Colonic mucosa (tissue), 4 donors: ENCODE data around the gene SPEM1. TPM values are rescaled to one million over a fixed set of nuclear protein-coding genes. Genes with fewer than 3 reads are reported as not detected.

Experiments used
- DNase-seq: peaks from one replicate; pipeline ENCODE4 v3.0.0-alpha.2; 2020
- H3K27ac ChIP-seq: fragments of 200-600 bp; one replicate; pipeline ENCODE4 v1.8.0; 2021
- H3K27me3 ChIP-seq: fragments of 200-600 bp; one replicate; pipeline ENCODE4 v1.8.0; 2021
- H3K36me3 ChIP-seq: fragments of 200-600 bp; one replicate; pipeline ENCODE4 v1.8.0; 2021
- H3K4me1 ChIP-seq: fragments of 200-600 bp; one replicate; pipeline ENCODE4 v1.8.0; 2021; ENCODE audit warnings: mild to moderate bottlenecking
- H3K4me3 ChIP-seq: fragments of 200-600 bp; one replicate; pipeline ENCODE4 v1.8.0; 2021
- H3K9ac ChIP-seq, 2 donors: one replicate each; pipeline ENCODE4 v1.7.0; 2013; ENCODE audit warnings: control low read depth in 2 of 2, low read depth in 2 of 2, low read length in 2 of 2
- H3K9me3 ChIP-seq: fragments of 200-600 bp; one replicate; pipeline ENCODE4 v1.8.0; 2021
- intact Hi-C: fragments of 100-400 bp; cut with DNase I; formaldehyde crosslinking; loops from one replicate; pipeline ENCODE4 v1.14.1; 2022
- total RNA-seq, 2 donors: library from RNA; stranded (reverse); fragmentation: NEBNext Ultra II Directional in 1 of 2; extraction: Animal tissue kit (Norgen Biotek cat#: 25700) in 1 of 2; gene quantifications; one replicate each; pipeline ENCODE4 v1.2.1, GENCODE V29; 2021
- TF ChIP-seq, protein P1 (sequence below): fragments of 200-600 bp; IDR thresholded peaks from one replicate; pipeline ENCODE4 v1.8.0; 2022; ENCODE audit warnings: antibody characterized with exemption, mild to moderate bottlenecking
- donor health status: healthy.
- donor health status: DM: no; HTN: no; CAD: no.
- donor health status: DM: no; HTN: no; CAD: no.

SPEM1 gene
- total RNA-seq, 2 donors from 2014 or later: not detected

DNA sequence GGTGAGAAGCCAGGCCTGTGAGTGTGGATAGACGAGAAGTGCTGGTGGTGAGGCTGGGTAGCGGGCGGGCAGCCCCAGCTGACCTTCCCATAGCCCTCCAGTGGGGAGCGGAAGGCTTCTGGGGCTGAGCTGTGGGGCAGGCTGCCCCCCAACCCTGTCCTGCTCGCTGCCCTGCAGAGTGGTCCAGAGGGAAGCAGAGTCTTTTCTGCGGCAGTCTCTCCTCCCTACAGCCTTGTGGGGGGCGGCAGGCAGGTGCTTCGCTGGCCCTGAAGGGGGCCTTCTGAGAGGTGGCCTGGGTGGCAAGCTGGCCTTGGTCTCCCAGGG, 8.7 kb upstream of the SPEM1 start:
- intact Hi-C loops: no loop called here
- Histone ChIP-seq H3K36me3 (no peaks in the 10 kb centered on the region), H3K9me3 (no peaks in the 10 kb centered on the region), H3K4me1 (no peaks in the 10 kb centered on the region), H3K9ac (no peak overlapping the region), H3K4me3 (no peak overlapping the region), H3K27me3 (no peaks in the 10 kb centered on the region), H3K27ac (no peak overlapping the region)
- TF ChIP-seq, protein P1, sequence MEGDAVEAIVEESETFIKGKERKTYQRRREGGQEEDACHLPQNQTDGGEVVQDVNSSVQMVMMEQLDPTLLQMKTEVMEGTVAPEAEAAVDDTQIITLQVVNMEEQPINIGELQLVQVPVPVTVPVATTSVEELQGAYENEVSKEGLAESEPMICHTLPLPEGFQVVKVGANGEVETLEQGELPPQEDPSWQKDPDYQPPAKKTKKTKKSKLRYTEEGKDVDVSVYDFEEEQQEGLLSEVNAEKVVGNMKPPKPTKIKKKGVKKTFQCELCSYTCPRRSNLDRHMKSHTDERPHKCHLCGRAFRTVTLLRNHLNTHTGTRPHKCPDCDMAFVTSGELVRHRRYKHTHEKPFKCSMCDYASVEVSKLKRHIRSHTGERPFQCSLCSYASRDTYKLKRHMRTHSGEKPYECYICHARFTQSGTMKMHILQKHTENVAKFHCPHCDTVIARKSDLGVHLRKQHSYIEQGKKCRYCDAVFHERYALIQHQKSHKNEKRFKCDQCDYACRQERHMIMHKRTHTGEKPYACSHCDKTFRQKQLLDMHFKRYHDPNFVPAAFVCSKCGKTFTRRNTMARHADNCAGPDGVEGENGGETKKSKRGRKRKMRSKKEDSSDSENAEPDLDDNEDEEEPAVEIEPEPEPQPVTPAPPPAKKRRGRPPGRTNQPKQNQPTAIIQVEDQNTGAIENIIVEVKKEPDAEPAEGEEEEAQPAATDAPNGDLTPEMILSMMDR: no peak
- no peak for DNase-seq

DNA sequence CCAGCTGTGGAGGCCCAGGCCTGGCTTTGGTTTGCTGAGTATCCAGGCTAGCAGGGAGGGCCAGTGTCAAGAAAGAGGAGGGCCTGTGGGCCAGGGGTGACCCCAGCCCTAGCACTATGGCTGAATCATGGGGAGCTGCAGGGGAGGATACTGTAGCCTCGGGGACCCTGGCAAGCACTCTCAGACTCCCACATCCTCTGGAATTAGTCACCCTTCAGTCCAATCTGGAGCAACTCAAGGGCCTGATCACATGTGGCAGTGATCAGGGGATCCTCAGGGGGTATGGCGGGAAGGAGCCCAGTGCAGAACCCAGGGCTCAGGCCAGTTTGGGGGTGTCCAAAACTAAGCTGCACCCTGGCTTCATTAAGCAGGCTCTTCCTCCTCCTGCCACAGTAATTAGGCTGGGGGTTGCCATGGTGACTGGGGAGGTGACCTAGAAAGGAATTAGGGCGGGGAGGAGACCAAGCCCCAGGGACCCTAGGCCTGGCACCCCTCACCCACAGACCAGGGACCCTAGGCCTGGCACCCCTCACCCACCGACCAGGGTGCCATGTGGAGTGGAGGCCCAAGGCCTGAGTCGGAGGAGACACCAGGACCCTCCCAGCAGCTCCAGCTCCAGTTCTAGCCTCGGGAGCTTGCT, 6.7 kb upstream of the SPEM1 start:
- H3K36me3 ChIP-seq: no peaks in the 10 kb centered on the region
- H3K4me1 ChIP-seq: no peaks in the 10 kb centered on the region
- no peaks in the 10 kb centered on the region for H3K27me3 ChIP-seq
- TF ChIP-seq, protein P1: no peak
- no peak overlapping the region for H3K4me3 ChIP-seq
- intact Hi-C loops: no loop called here
- no peaks in the 10 kb centered on the region for H3K9me3 ChIP-seq
- no peak overlapping the region for H3K9ac ChIP-seq
- no peak overlapping the region for H3K27ac ChIP-seq
- DNase-seq: no peak

DNA sequence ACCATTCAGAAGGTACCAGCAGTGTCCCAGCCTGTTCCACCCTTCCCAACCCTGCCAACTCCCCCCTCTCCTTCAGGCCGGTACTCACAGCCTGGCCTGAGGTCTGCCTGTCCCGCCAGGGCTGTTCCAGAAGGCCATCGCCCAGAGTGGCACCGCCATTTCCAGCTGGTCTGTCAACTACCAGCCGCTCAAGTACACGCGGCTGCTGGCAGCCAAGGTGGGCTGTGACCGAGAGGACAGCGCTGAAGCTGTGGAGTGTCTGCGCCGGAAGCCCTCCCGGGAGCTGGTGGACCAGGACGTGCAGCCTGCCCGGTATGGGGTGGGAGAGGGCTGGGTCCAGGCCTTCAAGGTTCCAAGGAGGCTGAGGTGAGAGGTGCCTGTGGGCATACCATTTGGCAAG, 5.3 kb upstream of the SPEM1 start:
- no peak overlapping the region for H3K9ac ChIP-seq

DNA sequence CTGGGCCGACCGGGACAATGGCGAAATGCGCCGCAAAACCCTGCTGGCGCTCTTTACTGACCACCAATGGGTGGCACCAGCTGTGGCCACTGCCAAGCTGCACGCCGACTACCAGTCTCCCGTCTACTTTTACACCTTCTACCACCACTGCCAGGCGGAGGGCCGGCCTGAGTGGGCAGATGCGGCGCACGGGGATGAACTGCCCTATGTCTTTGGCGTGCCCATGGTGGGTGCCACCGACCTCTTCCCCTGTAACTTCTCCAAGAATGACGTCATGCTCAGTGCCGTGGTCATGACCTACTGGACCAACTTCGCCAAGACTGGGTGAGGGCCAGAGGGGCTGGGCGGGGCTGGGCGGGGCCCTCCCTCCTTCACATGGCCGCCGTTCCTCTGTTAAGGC, 4.3 kb upstream of the SPEM1 start:
- H3K27ac ChIP-seq: no peak overlapping the region
- TF ChIP-seq, protein P1: no peak
- no peak for DNase-seq
- H3K9ac ChIP-seq: no peak overlapping the region
- H3K36me3 ChIP-seq: no peaks in the 10 kb centered on the region
- H3K27me3 ChIP-seq: no peaks in the 10 kb centered on the region
- no peaks in the 10 kb centered on the region for H3K4me1 ChIP-seq
- intact Hi-C loops: no loop called here
- H3K9me3 ChIP-seq: no peaks in the 10 kb centered on the region
- no peak overlapping the region for H3K4me3 ChIP-seq

More for the DNA sequence above, 5.3 kb upstream of the SPEM1 start:
- H3K4me1 ChIP-seq: no peaks in the 10 kb centered on the region
- no peaks in the 10 kb centered on the region for H3K27me3 ChIP-seq
- H3K27ac ChIP-seq: no peak overlapping the region
- H3K36me3 ChIP-seq: no peaks in the 10 kb centered on the region
- H3K4me3 ChIP-seq: no peak overlapping the region
- TF ChIP-seq, protein P1: no peak
- H3K9me3 ChIP-seq: no peaks in the 10 kb centered on the region
- intact Hi-C loops: no loop called here
- no peak for DNase-seq

DNA sequence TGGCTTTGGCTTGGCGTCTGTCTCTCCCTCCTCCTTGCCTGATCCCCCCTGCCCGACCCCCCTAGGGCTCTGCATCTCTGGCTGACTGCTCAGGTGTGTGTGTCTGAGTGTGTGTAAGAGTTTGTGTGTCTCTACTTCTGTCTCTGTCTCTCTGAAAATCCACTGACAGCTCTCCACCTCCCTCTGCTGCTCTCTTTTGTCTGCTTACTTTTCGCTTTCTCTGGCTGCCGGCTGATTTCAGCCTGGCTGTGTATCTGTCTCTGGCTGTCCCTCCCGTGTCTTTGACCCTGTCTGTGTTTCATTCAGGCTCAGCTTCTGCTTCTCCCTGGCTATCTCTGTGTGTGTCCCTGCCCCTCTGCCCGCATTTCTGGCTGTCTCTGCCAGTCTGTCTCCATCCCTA, 3.8 kb upstream of the SPEM1 start:
- TF ChIP-seq, protein P1: no peak
- Histone ChIP-seq H3K27me3 (no peaks in the 10 kb centered on the region), H3K4me3 (no peak overlapping the region), H3K4me1 (no peaks in the 10 kb centered on the region), H3K36me3 (no peaks in the 10 kb centered on the region), H3K9ac (no peak overlapping the region), H3K9me3 (no peaks in the 10 kb centered on the region), H3K27ac (no peak overlapping the region)
- DNase-seq: no peak
- intact Hi-C loops: no loop called here
